NCI-H1436 (cell line): ENCODE results near the gene RAB5A.
"Not testable (repeated sequence)": the region's sequence is repeated elsewhere in the genome, so short reads cannot be mapped to it uniquely, and the experiment has no call there.

ENCODE experiments used
- DNase-seq: peaks from one replicate; lab custom pipeline; 2025; lab: John Stamatoyannopoulos, UW

The RAB5A gene

GRCh38 chr3:19948226-19948591, 1.3 kb downstream of the RAB5A start:
- no peak for DNase-seq

- DNase-seq: no peak
These were observed 3.4 kb downstream of the RAB5A start for GRCh38 chr3:19950316-19950715.

- DNase-seq: no peak
These were observed 7.8 kb downstream of the RAB5A start for GRCh38 chr3:19954676-19955075.

- not testable (repeated sequence) for DNase-seq
These were observed 10.5 kb downstream of the RAB5A start for GRCh38 chr3:19957354-19957753.

GRCh38 chr3:19959505-19959904, 12.6 kb downstream of the RAB5A start:
- DNase-seq: no peak

- DNase-seq: no peak
These were observed 13.8 kb downstream of the RAB5A start for GRCh38 chr3:19960696-19961095.

- DNase-seq: no peak
These were observed 15.1 kb downstream of the RAB5A start for GRCh38 chr3:19961960-19962359.

- no peak for DNase-seq
These were observed 20.3 kb downstream of the RAB5A start for GRCh38 chr3:19967208-19967607.

- no peak for DNase-seq
These were observed 20.9 kb downstream of the RAB5A start for GRCh38 chr3:19967812-19968211.

- no peak for DNase-seq
These were observed 23.4 kb downstream of the RAB5A start for GRCh38 chr3:19970327-19970726.

- no peak for DNase-seq
These were observed 25.2 kb downstream of the RAB5A start for GRCh38 chr3:19972054-19972453.

GRCh38 chr3:19988904-19989303, 42.0 kb downstream of the RAB5A start:
- DNase-seq: not testable (repeated sequence)

- no peak for DNase-seq
These were observed 47.9 kb downstream of the RAB5A start for GRCh38 chr3:19994796-19995195.

- DNase-seq: no peak
These were observed 50.6 kb downstream of the RAB5A start for GRCh38 chr3:19997502-19997901.

- no peak for DNase-seq
These were observed 55.0 kb downstream of the RAB5A start for GRCh38 chr3:20001932-20002331.

GRCh38 chr3:20007960-20008359, 61.1 kb downstream of the RAB5A start:
- DNase-seq: no peak

GRCh38 chr3:20008646-20009045, 61.7 kb downstream of the RAB5A start:
- DNase-seq: no peak

GRCh38 chr3:20012164-20012563, 65.3 kb downstream of the RAB5A start, which contains the start of gene PP2D1:
Gene PP2D1 (minus strand): TSS chr3:20012264. CDS start chr3:20012072, 192 bp downstream.
- DNase-seq: no peak

GRCh38 chr3:20013396-20013795, 66.5 kb downstream of the RAB5A start:
- no peak for DNase-seq

GRCh38 chr3:20015525-20015924, 68.6 kb downstream of the RAB5A start:
- no peak for DNase-seq

- DNase-seq: not testable (repeated sequence)
These were observed 69.2 kb downstream of the RAB5A start for GRCh38 chr3:20016076-20016475.

GRCh38 chr3:20022954-20023622, 76.2 kb downstream of the RAB5A start:
- no peak for DNase-seq

GRCh38 chr3:20023623-20024405, 76.9 kb downstream of the RAB5A start:
- no peak for DNase-seq

- no peak for DNase-seq
These were observed 80.2 kb downstream of the RAB5A start for GRCh38 chr3:20027136-20027535.
